ENCODE data around the gene ATXN7L3.

GRCh38 chr17:44217738-44218343, 18.2 kb upstream of the ATXN7L3 start:
- no peak for TF ChIP-seq PRDM10 (tag by site-specific recombination; IDR thresholded peaks at IDR 0.05)
- TF ChIP-seq ZNF202 (tag by site-specific recombination; IDR thresholded peaks at IDR 0.05; ENCODE audit: borderline replicate concordance) = no peak
- TF ChIP-seq, protein P1, sequence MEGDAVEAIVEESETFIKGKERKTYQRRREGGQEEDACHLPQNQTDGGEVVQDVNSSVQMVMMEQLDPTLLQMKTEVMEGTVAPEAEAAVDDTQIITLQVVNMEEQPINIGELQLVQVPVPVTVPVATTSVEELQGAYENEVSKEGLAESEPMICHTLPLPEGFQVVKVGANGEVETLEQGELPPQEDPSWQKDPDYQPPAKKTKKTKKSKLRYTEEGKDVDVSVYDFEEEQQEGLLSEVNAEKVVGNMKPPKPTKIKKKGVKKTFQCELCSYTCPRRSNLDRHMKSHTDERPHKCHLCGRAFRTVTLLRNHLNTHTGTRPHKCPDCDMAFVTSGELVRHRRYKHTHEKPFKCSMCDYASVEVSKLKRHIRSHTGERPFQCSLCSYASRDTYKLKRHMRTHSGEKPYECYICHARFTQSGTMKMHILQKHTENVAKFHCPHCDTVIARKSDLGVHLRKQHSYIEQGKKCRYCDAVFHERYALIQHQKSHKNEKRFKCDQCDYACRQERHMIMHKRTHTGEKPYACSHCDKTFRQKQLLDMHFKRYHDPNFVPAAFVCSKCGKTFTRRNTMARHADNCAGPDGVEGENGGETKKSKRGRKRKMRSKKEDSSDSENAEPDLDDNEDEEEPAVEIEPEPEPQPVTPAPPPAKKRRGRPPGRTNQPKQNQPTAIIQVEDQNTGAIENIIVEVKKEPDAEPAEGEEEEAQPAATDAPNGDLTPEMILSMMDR (tag by site-specific recombination; IDR thresholded peaks at IDR 0.05) = no peak
- TF ChIP-seq ZNF660 (tag by site-specific recombination; IDR thresholded peaks at IDR 0.05) = no peak
- no peak for TF ChIP-seq GFI1B (tag by site-specific recombination; IDR thresholded peaks at IDR 0.05)
- no peak for TF ChIP-seq ZNF324 (tag by site-specific recombination; IDR thresholded peaks at IDR 0.05)
- no peak for TF ChIP-seq ZEB2 (tag by site-specific recombination; IDR thresholded peaks at IDR 0.05)
- TF ChIP-seq ZNF571 (tag by site-specific recombination; IDR thresholded peaks at IDR 0.05) = no peak
- no peak for TF ChIP-seq PATZ1 (tag by site-specific recombination; IDR thresholded peaks at IDR 0.05)
- TF ChIP-seq ZNF266 (tag by site-specific recombination; IDR thresholded peaks at IDR 0.05; ENCODE audit: low read depth) = no peak
- TF ChIP-seq REST (tag by site-specific recombination; IDR thresholded peaks at IDR 0.05) = no peak
- no peak for TF ChIP-seq ZNF292 (tag by site-specific recombination; IDR thresholded peaks at IDR 0.05; ENCODE audit: borderline replicate concordance, low read depth)
